CD4-positive, alpha-beta T cell treated with Interleukin-6 at 100 ng/mL for 8 hours (primary cell): Measurements from ENCODE around the gene RFC4.

Experiments used
- DNase-seq: peaks from one replicate; pipeline ENCODE4 v3.0.0-alpha.2; 2020; ENCODE audit warnings: mixed read lengths, low spot score

Gene RFC4

GRCh38 chr3:186787642-186788481 is 18.4 kb downstream of the RFC4 start:
- no peak for DNase-seq

GRCh38 chr3:186786922-186787321 is 19.4 kb downstream of the RFC4 start:
- no peak for DNase-seq

- no peak for DNase-seq
Measured at GRCh38 chr3:186785495-186786018, 20.7 kb downstream of the RFC4 start.

GRCh38 chr3:186784820-186785494 is 21.3 kb downstream of the RFC4 start:
- no peak for DNase-seq

GRCh38 chr3:186783731-186784515 is 22.4 kb downstream of the RFC4 start:
- peak; percentile 79 for DNase-seq

GRCh38 chr3:186783058-186783730 is 23.1 kb downstream of the RFC4 start, which contains the start of gene EIF4A2:
EIF4A2 (plus strand) TSS chr3:186783577; CDS start chr3:186783611, 34 bp downstream.
- DNase-seq: peak; percentile 88

GRCh38 chr3:186782542-186783057 is 23.7 kb downstream of the RFC4 start:
- no peak for DNase-seq

GRCh38 chr3:186779204-186779603 is 27.1 kb downstream of the RFC4 start:
- no peak for DNase-seq

GRCh38 chr3:186775999-186776398 is 30.3 kb downstream of the RFC4 start:
- DNase-seq: no peak

GRCh38 chr3:186772701-186773417 is 33.4 kb downstream of the RFC4 start:
- DNase-seq: peak; percentile 61

GRCh38 chr3:186772281-186772694 is 34.0 kb downstream of the RFC4 start:
- DNase-seq: no peak

GRCh38 chr3:186760897-186761447 is 45.3 kb downstream of the RFC4 start:
- no peak for DNase-seq

- no peak for DNase-seq
Measured at GRCh38 chr3:186760141-186760833, 46.0 kb downstream of the RFC4 start.

- DNase-seq: no peak
Measured at GRCh38 chr3:186759231-186759930, 46.9 kb downstream of the RFC4 start.

GRCh38 chr3:186757686-186758220 is 48.5 kb downstream of the RFC4 start:
- no peak for DNase-seq

- no peak for DNase-seq
Measured at GRCh38 chr3:186757214-186757613, 49.1 kb downstream of the RFC4 start.

GRCh38 chr3:186754871-186755270 is 51.4 kb downstream of the RFC4 start:
- no peak for DNase-seq

- no peak for DNase-seq
Measured at GRCh38 chr3:186754006-186754405, 52.3 kb downstream of the RFC4 start.

GRCh38 chr3:186751480-186751879 is 54.8 kb downstream of the RFC4 start:
- DNase-seq: no peak
